Liver (tissue), 9 donors: Measurements from ENCODE around the gene ZNF26. TPM values are rescaled to one million over a fixed set of nuclear protein-coding genes. Genes with fewer than 3 reads are reported as not detected.
"Not testable (repeated sequence)": the region's sequence is repeated elsewhere in the genome, so short reads cannot be mapped to it uniquely, and the experiment has no call there.

ENCODE experiments used
- DNase-seq: peaks from one replicate; pipeline ENCODE4 v3.0.0-alpha.2; 2017; ENCODE audit warnings: low spot score
- H3K27ac ChIP-seq, 2 donors: one replicate each; pipeline ENCODE4 v1.7.0; 2013; ENCODE audit warnings: inconsistent platforms in 2 of 2, low read length in 2 of 2, control low read depth in 1 of 2, low read depth in 1 of 2, mild to moderate bottlenecking in 1 of 2
- H3K27me3 ChIP-seq, 4 donors: one replicate each; pipeline versions ENCODE4 v1.6.1 to v1.7.0; 2013; ENCODE audit warnings: low read length in 3 of 4, inconsistent platforms in 1 of 4, mild to moderate bottlenecking in 1 of 4, moderate library complexity in 1 of 4; ENCODE audit not compliant: control insufficient read depth in 4 of 4, insufficient read depth in 4 of 4
- H3K36me3 ChIP-seq, 4 donors: one replicate each; pipeline versions ENCODE4 v1.6.1 to v1.7.0; 2013; ENCODE audit warnings: low read length in 3 of 4, mild to moderate bottlenecking in 3 of 4, low read depth in 1 of 4, moderate library complexity in 1 of 4; ENCODE audit not compliant: control insufficient read depth in 4 of 4, insufficient read depth in 3 of 4
- H3K4me1 ChIP-seq, 4 donors: one replicate each; pipeline versions ENCODE4 v1.6.1 to v1.7.0; 2013; ENCODE audit warnings: low read length in 3 of 4, mild to moderate bottlenecking in 3 of 4, moderate library complexity in 1 of 4; ENCODE audit not compliant: control insufficient read depth in 4 of 4, insufficient read depth in 4 of 4
- H3K4me3 ChIP-seq, 3 donors: one replicate each; pipeline versions ENCODE4 v1.6.1 to v1.7.0; 2013; ENCODE audit warnings: low read length in 3 of 3, control low read depth in 1 of 3, low read depth in 1 of 3, mild to moderate bottlenecking in 1 of 3
- H3K9ac ChIP-seq, 2 donors: one replicate each; pipeline ENCODE4 v1.7.0; 2013; ENCODE audit warnings: low read length in 2 of 2, mild to moderate bottlenecking in 2 of 2, moderate library complexity in 2 of 2, control low read depth in 1 of 2, low read depth in 1 of 2
- H3K9me3 ChIP-seq, 4 donors: one replicate each; pipeline versions ENCODE4 v1.6.1 to v1.7.0; 2013; ENCODE audit warnings: low read length in 3 of 4; ENCODE audit not compliant: control insufficient read depth in 4 of 4
- EGR1 ChIP-seq, 2 donors: IDR thresholded peaks; 2 replicates each; pipeline ENCODE4 v1.6.1; 2016 to 2018; ENCODE audit warnings: antibody characterized with exemption in 2 of 2, low read depth in 2 of 2
- FOXA2 ChIP-seq: IDR thresholded peaks from 2 replicates; pipeline ENCODE4 v1.6.1; 2016; ENCODE audit warnings: antibody characterized with exemption
- HNF4G ChIP-seq: IDR thresholded peaks from 2 replicates; pipeline ENCODE4 v1.6.1; 2016; ENCODE audit warnings: antibody characterized with exemption
- JUND ChIP-seq, 2 donors: IDR thresholded peaks; 2 replicates each; pipeline ENCODE4 v1.6.1; 2016; ENCODE audit warnings: antibody characterized with exemption in 2 of 2
- RAD21 ChIP-seq, 2 donors: IDR thresholded peaks; 2 replicates each; pipeline ENCODE4 v1.6.1; 2016; ENCODE audit warnings: antibody characterized with exemption in 2 of 2, mild to moderate bottlenecking in 2 of 2
- REST ChIP-seq: IDR thresholded peaks from 2 replicates; pipeline ENCODE4 v1.6.1; 2016; ENCODE audit warnings: antibody characterized with exemption, mild to moderate bottlenecking
- RXRA ChIP-seq, 2 donors: IDR thresholded peaks; 2 replicates each; pipeline ENCODE4 v1.6.1; 2017 to 2018; ENCODE audit warnings: antibody characterized with exemption in 2 of 2, mild to moderate bottlenecking in 1 of 2
- WGBS: extraction: QIAGEN DNeasy Blood & Tissue Kit; methylation state at CpG from one replicate; pipeline ENCODE4 v1.1.7; 2013; 5-methylcytosine and 5-hydroxymethylcytosine counted together
- polyA plus RNA-seq, 2 donors: library from polyadenylated mRNA; stranded (reverse) in 1 of 2; unstranded in 1 of 2; fragments of 200-250 nt in 1 of 2; fragments of >200 nt in 1 of 2; fragmentation: Nextera tagmentation in 1 of 2; extraction: Ambion mirVana in 1 of 2; gene quantifications; one replicate each; pipeline versions ENCODE4 v1.2.1 to v1.2.3, GENCODE V29; 2013 to 2015
- total RNA-seq, 2 donors: library from RNA; depleted of rRNA; stranded (reverse); fragments of >200 nt; gene quantifications; one replicate each; pipeline ENCODE4 v1.2.3, GENCODE V29; 2014
- TF ChIP-seq, protein P1 (sequence below): fragments of 150-350 bp; IDR thresholded peaks from 2 replicates; pipeline ENCODE4 v1.5.1; 2017; ENCODE audit warnings: improper control_type of control experiment, low read depth, low read length; ENCODE audit not compliant: missing input control
- donor health status: healthy.
- donor health status: healthy.
- donor health status: healthy.
- donor health status: healthy.
- donor health status: healthy.

The ZNF26 gene
- total and polyA plus RNA-seq, 4 donors: 1.7 to 9.5 (median 4.8) TPM

GRCh38 chr12:132967736-132968135 is 18.4 kb upstream of the ZNF26 start:
- TF ChIP-seq FOXA2 (no peak), RXRA (IDR thresholded peaks at IDR 0.05) (no peak)
- H3K27ac ChIP-seq: no peak overlapping the region
- H3K9me3 ChIP-seq: peaks cover 8 to 23% (median 16%) of the 10 kb centered on the region in 4 donors
- peaks cover 0 to 4% (median 2%) of the 10 kb centered on the region in 4 donors for H3K36me3 ChIP-seq
- WGBS: 88% methylated on average over 21 of the region's 21 CpGs
- no peaks in the 10 kb centered on the region for H3K4me1 ChIP-seq
- peak overlapping the region in 2 of 3 donors; percentile 32 to 38 for H3K4me3 ChIP-seq
- H3K27me3 ChIP-seq: no peaks in the 10 kb centered on the region
- H3K9ac ChIP-seq: no peak overlapping the region
- DNase-seq: no peak

GRCh38 chr12:132972374-132972773 is 13.8 kb upstream of the ZNF26 start:
- no peak for DNase-seq
- WGBS: 62% methylated on average over 1 of the region's 1 CpG
- peaks cover 13 to 23% (median 20%) of the 10 kb centered on the region in 4 donors for H3K9me3 ChIP-seq
- H3K9ac ChIP-seq: no peak overlapping the region
- H3K36me3 ChIP-seq: no peaks in the 10 kb centered on the region
- H3K4me1 ChIP-seq: no peaks in the 10 kb centered on the region
- TF ChIP-seq RXRA (IDR thresholded peaks at IDR 0.05) (no peak), EGR1 (IDR thresholded peaks at IDR 0.05; ENCODE audit: low read depth in 2 of 2) (no peak), HNF4G (no peak), REST (no peak), JUND (IDR thresholded peaks at IDR 0.05) (no peak)
- TF ChIP-seq, protein P1, sequence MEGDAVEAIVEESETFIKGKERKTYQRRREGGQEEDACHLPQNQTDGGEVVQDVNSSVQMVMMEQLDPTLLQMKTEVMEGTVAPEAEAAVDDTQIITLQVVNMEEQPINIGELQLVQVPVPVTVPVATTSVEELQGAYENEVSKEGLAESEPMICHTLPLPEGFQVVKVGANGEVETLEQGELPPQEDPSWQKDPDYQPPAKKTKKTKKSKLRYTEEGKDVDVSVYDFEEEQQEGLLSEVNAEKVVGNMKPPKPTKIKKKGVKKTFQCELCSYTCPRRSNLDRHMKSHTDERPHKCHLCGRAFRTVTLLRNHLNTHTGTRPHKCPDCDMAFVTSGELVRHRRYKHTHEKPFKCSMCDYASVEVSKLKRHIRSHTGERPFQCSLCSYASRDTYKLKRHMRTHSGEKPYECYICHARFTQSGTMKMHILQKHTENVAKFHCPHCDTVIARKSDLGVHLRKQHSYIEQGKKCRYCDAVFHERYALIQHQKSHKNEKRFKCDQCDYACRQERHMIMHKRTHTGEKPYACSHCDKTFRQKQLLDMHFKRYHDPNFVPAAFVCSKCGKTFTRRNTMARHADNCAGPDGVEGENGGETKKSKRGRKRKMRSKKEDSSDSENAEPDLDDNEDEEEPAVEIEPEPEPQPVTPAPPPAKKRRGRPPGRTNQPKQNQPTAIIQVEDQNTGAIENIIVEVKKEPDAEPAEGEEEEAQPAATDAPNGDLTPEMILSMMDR: no peak
- no peaks in the 10 kb centered on the region for H3K27me3 ChIP-seq
- H3K27ac ChIP-seq: no peak overlapping the region
- H3K4me3 ChIP-seq: no peak overlapping the region

DNA sequence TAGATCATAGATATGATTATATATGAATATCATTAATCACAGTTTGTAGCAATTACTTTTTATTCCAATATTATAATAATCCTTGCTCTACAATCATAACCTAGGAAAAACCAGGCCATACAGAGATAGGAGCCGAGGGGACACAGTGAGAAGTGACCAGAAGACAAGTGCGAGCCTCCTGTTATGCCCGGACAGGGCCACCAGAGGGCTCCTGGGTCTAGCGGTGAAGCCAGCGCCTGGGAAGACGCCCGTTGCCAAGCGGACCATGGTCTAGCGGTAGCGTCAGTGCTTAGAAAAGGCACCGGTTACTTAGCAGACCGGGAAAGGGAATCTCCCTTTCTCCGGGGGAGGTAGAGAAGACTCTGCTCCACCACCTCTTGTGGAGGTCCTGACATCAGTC is 9.3 kb upstream of the ZNF26 start:
- not testable (repeated sequence) for H3K27ac ChIP-seq, H3K36me3 ChIP-seq, H3K9ac ChIP-seq, DNase-seq, H3K27me3 ChIP-seq, H3K4me1 ChIP-seq
- WGBS: 31% methylated on average over 13 of the region's 13 CpGs
- peak in 1 of 2 donors; percentile 21 for TF ChIP-seq RAD21 (IDR thresholded peaks at IDR 0.05)
- peak overlapping the region in 2 of 3 donors; percentile 11 to 16 for H3K4me3 ChIP-seq
- H3K9me3 ChIP-seq: peaks cover 15 to 21% (median 20%) of the 10 kb centered on the region in 4 donors
